Upper lobe of left lung (tissue), 6 donors: ENCODE results near the gene KLK13. TPM values are rescaled to one million over a fixed set of nuclear protein-coding genes. Genes with fewer than 3 reads are reported as not detected.

Experiments
- ATAC-seq, 2 donors: fragments of 200-7000 bp; cut with Tn5 transposase; one replicate each; pipeline ENCODE4 v1.9.1; 2022; ENCODE audit warnings: mild to moderate bottlenecking in 2 of 2, moderate library complexity in 2 of 2; ENCODE audit not compliant: low FRiP score in 2 of 2
- DNase-seq, 2 donors: peaks; one replicate each; pipeline ENCODE4 v3.0.0-alpha.2; 2019 to 2020
- H3K27ac ChIP-seq, 4 donors: fragments of 200-600 bp; sonication (generic); one replicate each; pipeline ENCODE4 v1.5.1; 2016 to 2019
- H3K27me3 ChIP-seq, 4 donors: fragments of 200-600 bp; sonication (generic); one replicate each; pipeline ENCODE4 v1.5.1; 2017 to 2019
- H3K36me3 ChIP-seq, 4 donors: fragments of 200-600 bp; sonication (generic); one replicate each; pipeline ENCODE4 v1.5.1; 2016 to 2019
- H3K4me1 ChIP-seq, 4 donors: fragments of 200-600 bp; sonication (generic); one replicate each; pipeline ENCODE4 v1.5.1; 2018 to 2019
- H3K4me3 ChIP-seq, 4 donors: fragments of 200-600 bp; sonication (generic); one replicate each; pipeline ENCODE4 v1.5.1; 2017 to 2019; ENCODE audit warnings: mild to moderate bottlenecking in 2 of 4, moderate library complexity in 1 of 4
- H3K9me3 ChIP-seq, 4 donors: fragments of 200-600 bp; sonication (generic); one replicate each; pipeline ENCODE4 v1.5.1; 2018 to 2019
- WGBS, 2 donors: methylation state at CpG; one replicate each; pipeline ENCODE4 v1.1.5; 2017 to 2018; 5-methylcytosine and 5-hydroxymethylcytosine counted together
- total RNA-seq, 6 donors: library from RNA; depleted of rRNA in 4 of 6; stranded (reverse); fragments of >200 nt in 4 of 6; gene quantifications; one replicate each; pipeline versions ENCODE4 v1.1.0 to v1.2.1, GENCODE V29; 2016 to 2021
- TF ChIP-seq, protein P1 (sequence below), 6 experiments: fragments of 450-650 bp in 4 of 6; fragments of 200-600 bp in 2 of 6; sonication (generic) in 2 of 6; IDR thresholded peaks; one replicate each; pipeline ENCODE4 v1.5.1; 2016 to 2019; ENCODE audit warnings: antibody characterized with exemption in 6 of 6
- donor health status: DM: no; HTN: no; CAD: no; lungs with moderate emphysema.
- donor health status: DM: no; HTN: yes; CAD: no; lungs with severe emphysema.

KLK13 gene
- total RNA-seq, 6 donors from 2014 or later = 0.54 to 24.1 (median 1.9) TPM; not detected in 2

DNA sequence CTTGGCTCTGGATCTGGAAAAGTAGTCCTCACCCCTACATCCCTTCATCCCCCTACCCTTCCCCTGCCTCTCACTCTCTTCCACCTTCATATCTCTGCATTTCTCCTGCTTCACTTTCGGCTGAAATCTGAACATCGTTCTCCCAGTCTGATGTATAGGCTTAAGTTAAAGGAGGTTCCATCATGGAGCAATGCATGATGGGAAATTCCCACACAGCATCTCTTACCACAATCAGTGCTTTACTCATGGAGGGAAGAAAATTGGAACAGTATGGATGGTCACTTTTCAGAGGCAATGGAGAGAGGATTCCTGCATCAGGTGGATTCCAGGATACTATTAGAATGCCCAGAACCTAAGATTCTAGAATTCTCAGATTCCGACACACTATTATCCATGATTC, 57.4 kb downstream of the KLK13 start:
- no peak for ATAC-seq
- Histone ChIP-seq H3K4me3 (no peak overlapping the region), H3K4me1 (peaks cover 0 to 4% (median 0%) of the 10 kb centered on the region in 4 donors), H3K27ac (no peak overlapping the region), H3K36me3 (no peaks in the 10 kb centered on the region), H3K9me3 (no peaks in the 10 kb centered on the region), H3K27me3 (peaks cover 0 to 11% (median 2%) of the 10 kb centered on the region in 4 donors)
- DNase-seq = no peak
- TF ChIP-seq, protein P1, sequence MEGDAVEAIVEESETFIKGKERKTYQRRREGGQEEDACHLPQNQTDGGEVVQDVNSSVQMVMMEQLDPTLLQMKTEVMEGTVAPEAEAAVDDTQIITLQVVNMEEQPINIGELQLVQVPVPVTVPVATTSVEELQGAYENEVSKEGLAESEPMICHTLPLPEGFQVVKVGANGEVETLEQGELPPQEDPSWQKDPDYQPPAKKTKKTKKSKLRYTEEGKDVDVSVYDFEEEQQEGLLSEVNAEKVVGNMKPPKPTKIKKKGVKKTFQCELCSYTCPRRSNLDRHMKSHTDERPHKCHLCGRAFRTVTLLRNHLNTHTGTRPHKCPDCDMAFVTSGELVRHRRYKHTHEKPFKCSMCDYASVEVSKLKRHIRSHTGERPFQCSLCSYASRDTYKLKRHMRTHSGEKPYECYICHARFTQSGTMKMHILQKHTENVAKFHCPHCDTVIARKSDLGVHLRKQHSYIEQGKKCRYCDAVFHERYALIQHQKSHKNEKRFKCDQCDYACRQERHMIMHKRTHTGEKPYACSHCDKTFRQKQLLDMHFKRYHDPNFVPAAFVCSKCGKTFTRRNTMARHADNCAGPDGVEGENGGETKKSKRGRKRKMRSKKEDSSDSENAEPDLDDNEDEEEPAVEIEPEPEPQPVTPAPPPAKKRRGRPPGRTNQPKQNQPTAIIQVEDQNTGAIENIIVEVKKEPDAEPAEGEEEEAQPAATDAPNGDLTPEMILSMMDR (IDR thresholded peaks at IDR 0.05) = no peak
- whole genome bisulfite sequencing, 2 donors = 80 to 86% methylated on average over 3 of the region's 3 CpGs

DNA sequence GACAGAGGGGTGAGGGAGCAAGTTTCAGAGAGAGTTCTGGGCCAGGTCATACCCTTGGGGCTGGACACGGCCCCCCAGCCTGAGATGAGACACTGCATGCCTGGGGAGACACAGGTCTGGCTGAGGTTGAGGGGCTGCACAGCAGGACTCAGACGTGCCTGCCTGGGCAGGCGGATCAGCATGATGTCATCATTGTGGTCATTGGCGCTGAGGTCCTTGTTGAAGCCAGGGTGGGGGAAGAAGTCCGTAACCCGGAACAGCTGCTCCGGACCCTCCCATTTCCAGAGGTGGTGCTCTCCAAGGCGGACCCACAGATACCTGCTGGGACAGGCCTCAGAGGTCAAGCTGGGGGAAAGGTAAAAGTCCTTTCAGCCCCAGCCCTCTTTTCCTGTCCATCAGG, 58.5 kb downstream of the KLK13 start:
- ATAC-seq = no peak
- Histone ChIP-seq H3K27ac (no peak overlapping the region), H3K36me3 (no peaks in the 10 kb centered on the region), H3K27me3 (peaks cover 0 to 21% (median 3%) of the 10 kb centered on the region in 4 donors), H3K9me3 (no peaks in the 10 kb centered on the region), H3K4me1 (peaks cover 0 to 6% (median 0%) of the 10 kb centered on the region in 4 donors), H3K4me3 (no peak overlapping the region)
- TF ChIP-seq, protein P1 (IDR thresholded peaks at IDR 0.05) = no peak
- WGBS, 2 donors = 51 to 63% methylated on average over 8 of the region's 8 CpGs
- DNase-seq = no peak

Other genes with a start within 250 kb of the KLK13 start
- gene KLK1, start 241.3 kb downstream of the KLK13 start, total RNA-seq = 1 to 10 TPM in 3 of 6 donors, not detected in 3; 1.3 to 3.3 (median 2.0) TPM
- not detected for gene KLK15, start 231.5 kb downstream of the KLK13 start, total RNA-seq
- under 1 TPM in 1 of 6 donors, not detected in 5; 0.33 TPM for gene KLK3, start 210.2 kb downstream of the KLK13 start, total RNA-seq
- gene KLK2, start 191.7 kb downstream of the KLK13 start, total RNA-seq = not detected
- not detected for gene KLK4, start 153.7 kb downstream of the KLK13 start, total RNA-seq
- gene KLK5, start 112.1 kb downstream of the KLK13 start, total RNA-seq = under 1 TPM in 1 of 6 donors, not detected in 5; 0.74 TPM
- gene KLK6, start 95.5 kb downstream of the KLK13 start, total RNA-seq = not detected
- 1 to 10 TPM in 1 of 6 donors, under 1 TPM in 1, not detected in 4; 0.30 to 1.1 TPM for gene KLK7, start 81.2 kb downstream of the KLK13 start, total RNA-seq
- not detected for gene KLK8, start 63.5 kb downstream of the KLK13 start, total RNA-seq
- gene KLK10, start 45.4 kb downstream of the KLK13 start, total RNA-seq = 10 to 100 TPM in 3 of 6 donors, 1 to 10 TPM in 2, not detected in 1; 4.8 to 21.7 (median 18.6) TPM
- gene KLK11, start 38.5 kb downstream of the KLK13 start, total RNA-seq = 10 to 100 TPM; 13.3 to 37.7 (median 22.9) TPM
- 1 to 10 TPM in 1 of 6 donors, under 1 TPM in 1, not detected in 4; 0.54 to 2.0 TPM for gene KLK12, start 30.1 kb downstream of the KLK13 start, total RNA-seq
- 1 to 10 TPM in 3 of 6 donors, not detected in 3; 1.2 to 2.1 (median 2.0) TPM for gene KLK14, start 17.8 kb upstream of the KLK13 start, total RNA-seq
- 10 to 100 TPM in 5 of 6 donors, 1 to 10 TPM in 1; 9.5 to 23.0 (median 15.1) TPM for gene CTU1, start 43.3 kb upstream of the KLK13 start, total RNA-seq
- gene SIGLEC9, start 59.8 kb upstream of the KLK13 start, total RNA-seq = 10 to 100 TPM in 5 of 6 donors, 1 to 10 TPM in 1; 6.8 to 47.1 (median 24.6) TPM
- 10 to 100 TPM in 1 of 6 donors, 1 to 10 TPM in 5; 3.4 to 10.9 (median 8.1) TPM for gene SIGLEC7, start 77.2 kb upstream of the KLK13 start, total RNA-seq
- 10 to 100 TPM in 5 of 6 donors, 1 to 10 TPM in 1; 8.4 to 32.2 (median 21.6) TPM for gene CD33, start 160.0 kb upstream of the KLK13 start, total RNA-seq
- gene SIGLECL1, start 186.0 kb upstream of the KLK13 start, total RNA-seq = not detected
- under 1 TPM in 2 of 6 donors, not detected in 4; 0.09 to 0.10 TPM for gene IGLON5, start 246.6 kb upstream of the KLK13 start, total RNA-seq